Esophagus squamous epithelium (tissue), 4 donors: ENCODE measurements around the gene FAM24A.
"Not testable (repeated sequence)": the region's sequence is repeated elsewhere in the genome, so short reads cannot be mapped to it uniquely, and the experiment has no call there.

Source experiments
- POLR2A ChIP-seq, 4 donors: fragments of 450-650 bp; IDR thresholded peaks; one replicate each; pipeline ENCODE4 v1.6.1; 2017; ENCODE audit warnings: antibody characterized with exemption in 4 of 4, mild to moderate bottlenecking in 4 of 4, moderate library complexity in 3 of 4
- TF ChIP-seq, protein P1 (sequence below), 6 experiments: fragments of 450-650 bp in 4 of 6; fragments of 200-600 bp in 2 of 6; sonication (generic) in 2 of 6; IDR thresholded peaks; one replicate each; pipeline ENCODE4 v1.5.1; 2016 to 2019; ENCODE audit warnings: antibody characterized with exemption in 6 of 6, mild to moderate bottlenecking in 4 of 6, moderate library complexity in 4 of 6

DNA sequence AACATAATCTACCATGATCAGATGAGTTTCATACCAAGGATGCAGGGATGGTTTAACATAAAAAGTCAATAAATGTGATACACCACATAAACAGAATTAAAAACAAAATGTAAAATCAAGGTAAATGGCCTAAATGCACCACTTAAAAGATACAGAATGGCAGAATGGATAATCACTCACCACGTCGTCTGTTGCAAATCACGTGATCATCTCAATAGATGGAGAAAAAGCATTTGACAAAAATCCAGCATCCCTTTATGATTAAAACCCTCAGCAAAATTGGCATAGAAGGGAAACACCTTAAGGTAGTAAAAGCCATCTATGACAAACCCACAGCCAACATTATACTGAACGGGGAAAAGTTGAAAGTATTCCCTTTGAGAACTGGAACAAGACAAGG, 6.5 kb upstream of the FAM24A start:
- TF ChIP-seq, protein P1, sequence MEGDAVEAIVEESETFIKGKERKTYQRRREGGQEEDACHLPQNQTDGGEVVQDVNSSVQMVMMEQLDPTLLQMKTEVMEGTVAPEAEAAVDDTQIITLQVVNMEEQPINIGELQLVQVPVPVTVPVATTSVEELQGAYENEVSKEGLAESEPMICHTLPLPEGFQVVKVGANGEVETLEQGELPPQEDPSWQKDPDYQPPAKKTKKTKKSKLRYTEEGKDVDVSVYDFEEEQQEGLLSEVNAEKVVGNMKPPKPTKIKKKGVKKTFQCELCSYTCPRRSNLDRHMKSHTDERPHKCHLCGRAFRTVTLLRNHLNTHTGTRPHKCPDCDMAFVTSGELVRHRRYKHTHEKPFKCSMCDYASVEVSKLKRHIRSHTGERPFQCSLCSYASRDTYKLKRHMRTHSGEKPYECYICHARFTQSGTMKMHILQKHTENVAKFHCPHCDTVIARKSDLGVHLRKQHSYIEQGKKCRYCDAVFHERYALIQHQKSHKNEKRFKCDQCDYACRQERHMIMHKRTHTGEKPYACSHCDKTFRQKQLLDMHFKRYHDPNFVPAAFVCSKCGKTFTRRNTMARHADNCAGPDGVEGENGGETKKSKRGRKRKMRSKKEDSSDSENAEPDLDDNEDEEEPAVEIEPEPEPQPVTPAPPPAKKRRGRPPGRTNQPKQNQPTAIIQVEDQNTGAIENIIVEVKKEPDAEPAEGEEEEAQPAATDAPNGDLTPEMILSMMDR (IDR thresholded peaks at IDR 0.05), result not testable (repeated sequence)
- TF ChIP-seq POLR2A (IDR thresholded peaks at IDR 0.05), result not testable (repeated sequence)
